Stimulated activated CD8-positive, alpha-beta memory T cell treated with anti-CD3 and anti-CD28 coated beads, Interleukin-7, amount 100 ng/mL, for 1 hour (primary cell): ENCODE data around the gene RNF20.

Experiments
- DNase-seq, 2 donors: peaks; one replicate each; pipeline ENCODE4 v3.0.0-alpha.2; 2020; ENCODE audit warnings: low read depth in 2 of 2

RNF20 gene

DNA sequence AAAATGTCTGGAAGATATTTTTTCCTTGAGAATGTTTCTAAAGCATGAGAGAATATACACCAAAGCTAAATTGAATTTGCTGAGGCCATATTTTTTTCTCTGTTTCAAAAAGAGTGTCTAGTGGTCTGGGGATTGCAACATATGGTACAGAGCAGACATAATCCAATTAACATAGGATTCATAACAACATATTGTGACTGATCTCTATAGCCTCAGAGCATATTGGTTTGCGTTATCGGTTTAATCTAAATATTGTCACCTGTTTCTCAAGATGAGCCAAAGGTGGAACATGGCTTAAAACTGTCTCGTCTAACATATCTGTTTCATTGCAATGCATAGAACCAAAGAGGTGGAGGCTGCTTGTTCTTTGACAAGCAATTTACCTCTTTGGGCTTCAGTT lies 57.2 kb downstream of the RNF20 start:
- no peak for DNase-seq

DNA sequence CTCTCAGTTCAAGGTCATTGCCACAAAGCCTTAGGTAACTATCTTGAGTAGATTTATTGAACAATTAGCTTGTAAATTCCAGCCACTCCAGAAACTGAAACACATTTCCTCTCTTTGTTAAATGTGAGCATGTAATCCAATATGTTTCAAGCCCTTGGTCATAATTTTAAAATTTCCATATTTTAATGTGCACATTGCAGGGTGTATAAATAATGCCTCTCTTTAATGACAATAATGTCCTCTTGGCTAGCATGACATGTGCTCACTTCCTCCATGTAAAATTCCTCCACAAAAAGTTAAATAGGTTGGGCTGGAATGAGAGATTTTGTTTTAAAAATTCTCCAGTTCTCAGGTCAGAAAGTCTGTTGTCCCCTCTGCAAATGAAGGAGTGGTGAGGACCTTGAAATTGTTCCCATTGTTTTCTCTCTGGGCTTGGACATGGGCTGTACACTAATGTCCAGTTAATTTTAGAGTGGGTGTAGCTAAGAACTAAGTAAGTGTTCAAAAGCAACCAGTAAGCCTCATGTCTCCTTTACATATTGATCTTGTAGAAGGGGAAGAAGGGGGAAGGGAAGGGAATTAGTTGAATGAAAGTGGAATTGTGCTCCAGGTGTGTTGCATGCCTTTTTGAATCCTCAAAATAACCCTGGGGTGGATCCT lies 58.3 kb downstream of the RNF20 start:
- no peak for DNase-seq

GRCh38 chr9:101592788-101593187 lies 59.1 kb downstream of the RNF20 start:
- DNase-seq = no peak

GRCh38 chr9:101593345-101593744 lies 59.7 kb downstream of the RNF20 start:
- DNase-seq = no peak

GRCh38 chr9:101594796-101595195 lies 61.1 kb downstream of the RNF20 start, which contains the start of gene PPP3R2:
Gene PPP3R2 (minus strand): TSS chr9:101594969. CDS start chr9:101594921, 48 bp downstream.
- DNase-seq = no peak

- DNase-seq = no peak
These were observed 68.5 kb downstream of the RNF20 start for GRCh38 chr9:101601904-101602765.

DNA sequence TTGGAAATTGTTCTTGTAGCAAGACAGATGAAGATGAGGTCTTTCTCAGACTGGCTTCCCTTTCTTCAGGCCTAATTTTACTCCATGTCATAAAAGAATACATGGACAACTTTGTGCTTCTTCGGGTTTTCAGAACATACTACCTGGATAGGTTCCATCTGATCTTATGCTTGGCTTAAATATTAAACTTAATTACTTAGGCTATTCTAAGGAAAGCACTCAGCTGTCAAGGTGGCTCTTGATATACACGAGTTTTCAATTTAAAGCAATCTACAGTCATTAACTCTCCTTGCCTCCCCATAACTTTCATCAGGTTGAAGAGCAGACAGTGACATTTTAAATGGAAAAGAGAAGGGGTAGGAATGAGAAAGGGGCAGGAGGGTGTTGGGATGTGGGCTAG lies 70.6 kb downstream of the RNF20 start:
- DNase-seq = no peak

DNA sequence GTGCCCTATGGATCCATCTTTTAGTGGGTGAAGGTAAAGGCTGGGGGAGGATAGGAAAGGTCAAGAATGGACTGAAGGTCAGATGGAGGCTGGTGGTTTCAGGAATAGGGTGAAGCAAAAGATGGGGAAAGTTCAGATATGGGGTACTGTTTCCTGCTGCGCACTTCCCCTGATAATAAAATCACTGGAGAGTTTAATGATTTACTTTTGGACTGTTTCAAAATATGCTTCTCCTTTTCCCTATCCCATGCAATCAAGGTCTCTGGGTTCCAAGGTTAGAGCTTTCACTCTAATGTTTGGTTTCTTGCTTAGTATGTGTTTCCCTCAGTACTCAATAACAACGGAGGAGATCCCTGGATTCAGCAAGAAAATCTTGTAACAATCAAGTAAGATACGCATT lies 71.9 kb downstream of the RNF20 start:
- DNase-seq = no peak
